Measurements from ENCODE around the gene TRIML1. TPM values are rescaled to one million over a fixed set of nuclear protein-coding genes. Genes with fewer than 3 reads are reported as not detected.
"Not testable (repeated sequence)": the region's sequence is repeated elsewhere in the genome, so short reads cannot be mapped to it uniquely, and the experiment has no call there.

TRIML1 gene
- total RNA-seq, 4 donors from 2014 or later, result not detected

DNA sequence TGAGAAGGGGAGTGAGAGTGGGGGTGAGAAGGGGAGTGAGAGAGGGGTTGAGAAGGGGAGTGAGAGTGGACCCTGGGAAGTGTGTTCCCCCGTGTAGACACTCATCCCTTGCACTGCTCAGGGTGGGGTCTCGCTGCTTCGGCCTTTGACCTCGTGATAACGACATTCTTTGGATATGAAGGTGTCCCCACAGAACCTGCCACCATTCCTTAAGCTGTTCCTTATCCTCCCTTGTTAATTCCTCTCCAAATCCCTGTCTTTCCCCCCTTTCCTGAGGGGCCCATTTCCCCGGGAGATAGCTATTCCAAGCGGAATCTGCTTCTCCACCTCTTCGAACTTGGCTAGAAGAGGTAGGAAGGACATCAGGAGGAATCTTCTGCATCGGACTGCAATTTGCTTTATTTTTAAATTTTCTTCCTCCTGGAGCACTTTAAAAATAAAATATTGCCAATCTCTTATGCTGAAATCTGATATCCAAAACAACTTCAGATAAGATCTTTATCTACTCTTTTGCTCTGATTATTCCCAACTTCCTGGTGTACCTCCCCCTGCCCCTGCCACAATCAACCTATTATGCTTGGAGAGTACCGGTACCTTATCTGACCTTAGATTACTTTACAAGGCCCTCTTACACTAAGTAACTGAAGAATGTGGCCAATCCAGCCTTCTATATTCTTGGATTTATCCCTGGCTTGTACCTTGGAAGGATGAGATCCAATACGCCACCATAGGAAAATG, 15.6 kb downstream of the TRIML1 start:
- Histone ChIP-seq H3K9me3 (peaks cover 0 to 22% (median 3%) of the 10 kb centered on the region in 4 donors), H3K4me1 (no peaks in the 10 kb centered on the region), H3K27ac (no peak overlapping the region), H3K27me3 (no peaks in the 10 kb centered on the region), H3K36me3 (no peaks in the 10 kb centered on the region), H3K4me3 (no peak overlapping the region)
- TF ChIP-seq, protein P1, sequence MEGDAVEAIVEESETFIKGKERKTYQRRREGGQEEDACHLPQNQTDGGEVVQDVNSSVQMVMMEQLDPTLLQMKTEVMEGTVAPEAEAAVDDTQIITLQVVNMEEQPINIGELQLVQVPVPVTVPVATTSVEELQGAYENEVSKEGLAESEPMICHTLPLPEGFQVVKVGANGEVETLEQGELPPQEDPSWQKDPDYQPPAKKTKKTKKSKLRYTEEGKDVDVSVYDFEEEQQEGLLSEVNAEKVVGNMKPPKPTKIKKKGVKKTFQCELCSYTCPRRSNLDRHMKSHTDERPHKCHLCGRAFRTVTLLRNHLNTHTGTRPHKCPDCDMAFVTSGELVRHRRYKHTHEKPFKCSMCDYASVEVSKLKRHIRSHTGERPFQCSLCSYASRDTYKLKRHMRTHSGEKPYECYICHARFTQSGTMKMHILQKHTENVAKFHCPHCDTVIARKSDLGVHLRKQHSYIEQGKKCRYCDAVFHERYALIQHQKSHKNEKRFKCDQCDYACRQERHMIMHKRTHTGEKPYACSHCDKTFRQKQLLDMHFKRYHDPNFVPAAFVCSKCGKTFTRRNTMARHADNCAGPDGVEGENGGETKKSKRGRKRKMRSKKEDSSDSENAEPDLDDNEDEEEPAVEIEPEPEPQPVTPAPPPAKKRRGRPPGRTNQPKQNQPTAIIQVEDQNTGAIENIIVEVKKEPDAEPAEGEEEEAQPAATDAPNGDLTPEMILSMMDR (IDR thresholded peaks at IDR 0.05), result no peak
- no peak for TF ChIP-seq POLR2A (IDR thresholded peaks at IDR 0.05)
- TF ChIP-seq EP300 (IDR thresholded peaks at IDR 0.05), result no peak
- DNase-seq (ENCODE audit: low spot score in 2 of 2), result no peak
- WGBS, 2 donors, result 78 to 86% methylated on average over 11 of the region's 11 CpGs

DNA sequence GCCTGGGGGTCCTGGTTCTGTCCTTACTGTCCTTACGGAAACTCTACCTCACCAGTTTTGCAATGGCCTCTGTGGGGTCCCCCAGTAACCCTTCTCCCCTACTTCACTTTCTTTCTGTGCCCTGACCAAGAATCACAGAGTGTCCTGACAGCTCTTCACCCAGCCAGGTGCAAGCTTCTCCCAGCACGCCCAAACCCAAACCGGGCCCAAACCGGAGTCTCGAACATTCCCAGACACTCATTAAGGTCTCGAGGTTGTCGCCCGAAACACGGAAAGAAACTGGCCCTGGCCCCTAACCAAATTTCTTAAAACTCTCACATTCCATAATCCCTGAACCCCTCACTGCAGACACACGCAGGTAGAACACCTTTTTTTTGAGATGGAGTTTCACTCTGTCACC, 19.1 kb downstream of the TRIML1 start:
- DNase-seq (ENCODE audit: low spot score in 2 of 2), result no peak
- Histone ChIP-seq H3K27ac (no peak overlapping the region), H3K4me3 (no peak overlapping the region), H3K27me3 (no peaks in the 10 kb centered on the region), H3K9me3 (peaks cover 0 to 22% (median 3%) of the 10 kb centered on the region in 4 donors), H3K4me1 (no peaks in the 10 kb centered on the region), H3K36me3 (no peaks in the 10 kb centered on the region)
- TF ChIP-seq, protein P1 (IDR thresholded peaks at IDR 0.05), result no peak
- TF ChIP-seq EP300 (IDR thresholded peaks at IDR 0.05), result no peak
- no peak for TF ChIP-seq POLR2A (IDR thresholded peaks at IDR 0.05)
- 94% methylated on average over 10 of the region's 10 CpGs for WGBS, 2 donors

- H3K27ac ChIP-seq; H3K4me1 ChIP-seq; H3K27me3 ChIP-seq; H3K36me3 ChIP-seq; DNase-seq (ENCODE audit: low spot score in 2 of 2); H3K4me3 ChIP-seq: not testable (repeated sequence)
- WGBS, 2 donors, result 90 to 91% methylated on average over 38 to 40 of the region's 40 CpGs
- H3K9me3 ChIP-seq, result peaks cover 0 to 19% (median 3%) of the 10 kb centered on the region in 4 donors
Measured at GRCh38 chr4:188159513-188160226, 20.4 kb downstream of the TRIML1 start.

DNA sequence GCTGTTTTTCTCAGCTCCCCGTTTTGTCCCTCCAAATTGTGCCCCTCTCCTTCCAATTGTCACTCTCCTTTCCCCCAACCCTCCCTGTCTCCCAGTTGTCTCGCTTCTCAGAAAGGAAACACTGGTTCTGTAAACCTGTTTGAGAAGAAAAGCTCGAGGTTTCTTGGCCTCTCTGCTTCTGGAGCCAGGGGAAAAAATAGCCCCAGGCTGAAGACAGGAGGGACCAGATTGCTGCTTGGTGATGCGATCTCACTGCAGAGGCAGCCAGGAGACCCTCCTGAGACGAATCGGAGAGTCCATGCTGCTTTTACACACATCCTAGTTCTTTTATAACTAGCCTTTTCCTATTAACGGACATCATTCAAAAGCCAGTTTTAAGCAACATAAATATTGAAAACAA, 21.2 kb downstream of the TRIML1 start:
- H3K27ac ChIP-seq, result no peak overlapping the region
- H3K27me3 ChIP-seq, result no peaks in the 10 kb centered on the region
- no peaks in the 10 kb centered on the region for H3K4me1 ChIP-seq
- 57 to 60% methylated on average over 7 of the region's 7 CpGs for WGBS, 2 donors
- DNase-seq (ENCODE audit: low spot score in 2 of 2), result no peak
- no peak overlapping the region for H3K4me3 ChIP-seq
- TF ChIP-seq, protein P1 (IDR thresholded peaks at IDR 0.05), result no peak
- TF ChIP-seq POLR2A (IDR thresholded peaks at IDR 0.05) (no peak), EP300 (IDR thresholded peaks at IDR 0.05) (no peak)
- no peaks in the 10 kb centered on the region for H3K36me3 ChIP-seq
- H3K9me3 ChIP-seq, result peaks cover 0 to 15% (median 0%) of the 10 kb centered on the region in 4 donors

DNA sequence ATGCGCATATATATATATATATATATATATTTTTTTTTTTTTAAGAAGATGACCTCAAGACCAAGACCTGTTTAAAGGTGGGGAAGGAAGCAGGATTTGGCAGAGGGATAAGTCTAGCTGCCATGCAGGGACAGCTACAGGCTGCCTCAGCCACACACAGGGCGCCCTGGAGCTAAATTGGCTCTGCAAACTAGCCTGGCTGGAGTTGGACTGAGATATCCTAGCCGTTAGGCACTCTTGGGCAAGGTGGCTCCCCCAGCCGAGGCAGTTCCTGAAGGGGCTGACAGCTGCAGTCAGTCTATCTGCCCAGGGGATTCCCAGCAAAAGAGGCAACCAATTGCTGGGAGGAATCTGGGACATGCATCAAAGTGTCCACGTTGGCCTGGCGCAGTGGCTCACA, 21.9 kb downstream of the TRIML1 start:
- TF ChIP-seq EP300 (IDR thresholded peaks at IDR 0.05) (no peak), POLR2A (IDR thresholded peaks at IDR 0.05) (no peak)
- TF ChIP-seq, protein P1 (IDR thresholded peaks at IDR 0.05), result no peak
- Histone ChIP-seq H3K27me3 (no peaks in the 10 kb centered on the region), H3K27ac (no peak overlapping the region), H3K4me3 (no peak overlapping the region), H3K9me3 (peaks cover 0 to 18% (median 0%) of the 10 kb centered on the region in 4 donors), H3K36me3 (no peaks in the 10 kb centered on the region), H3K4me1 (no peaks in the 10 kb centered on the region)
- 66 to 68% methylated on average over 6 of the region's 6 CpGs for WGBS, 2 donors
- DNase-seq (ENCODE audit: low spot score in 2 of 2), result no peak
